Naive thymus-derived CD8-positive, alpha-beta T cell (primary cell): ENCODE data around the gene SLC12A7. TPM values are rescaled to one million over a fixed set of nuclear protein-coding genes. Genes with fewer than 3 reads are reported as not detected.

Source experiments
- ATAC-seq, 2 donors: fragments of 150-1000 bp; cut with Tn5 transposase in 1 of 2; sonication (Bioruptor Pico), chemical (Tn5 transposase) in 1 of 2; 1 replicate in 1 of 2; 2 replicates in 1 of 2; pipeline ENCODE4 v1.10.0; 2021; ENCODE audit warnings: mild to moderate bottlenecking in 2 of 2, moderate library complexity in 2 of 2
- POLR2A ChIA-PET: fragments of 350-600 bp; sonication (Branson Sonifier 250); formaldehyde crosslinking; loops from one replicate; lab custom pipeline; 2021; ENCODE audit warnings: antibody characterized with exemption; lab: Charles Lee
- DNase-seq, 10 donors: peaks; one replicate each; pipeline versions ENCODE4 v3.0.0 to v3.0.0-alpha.2; 2020 to 2022
- H3K27ac Mint-ChIP-seq, 10 donors: one replicate each; pipeline ENCODE4 v1.8.0; 2020 to 2022; ENCODE audit warnings: mild to moderate bottlenecking in 10 of 10, mixed read lengths in 10 of 10, moderate library complexity in 4 of 10, inconsistent platforms in 1 of 10
- H3K27me3 Mint-ChIP-seq, 5 donors: one replicate each; pipeline ENCODE4 v1.8.0; 2021 to 2022; ENCODE audit warnings: mixed read lengths in 5 of 5
- H3K36me3 Mint-ChIP-seq, 3 donors: one replicate each; pipeline ENCODE4 v1.8.0; 2020 to 2022; ENCODE audit warnings: mixed read lengths in 3 of 3, mild to moderate bottlenecking in 2 of 3, inconsistent platforms in 1 of 3
- H3K4me1 Mint-ChIP-seq, 4 donors: one replicate each; pipeline ENCODE4 v1.8.0; 2021 to 2022; ENCODE audit warnings: mixed read lengths in 4 of 4
- H3K4me3 Mint-ChIP-seq, 10 donors: one replicate each; pipeline ENCODE4 v1.8.0; 2020 to 2022; ENCODE audit warnings: mild to moderate bottlenecking in 10 of 10, mixed read lengths in 10 of 10, moderate library complexity in 6 of 10, inconsistent platforms in 1 of 10
- H3K9me3 Mint-ChIP-seq, 9 donors: one replicate each; pipeline ENCODE4 v1.8.0; 2020 to 2022; ENCODE audit warnings: mixed read lengths in 9 of 9, mild to moderate bottlenecking in 3 of 9, inconsistent platforms in 1 of 9, moderate library complexity in 1 of 9
- polyA plus RNA-seq, 3 donors: library from polyadenylated mRNA; unstranded; fragments of 300-500 nt; fragmentation: Illumina TruSeq; gene quantifications; one replicate each; pipeline ENCODE4 v1.2.3, GENCODE V29; 2021
- total RNA-seq, 8 experiments: library from RNA in 2 of 8; stranded (reverse) in 2 of 8; gene quantifications; one replicate each; pipeline ENCODE4 v1.2.3 and lab custom pipeline; 2021 to 2026

SLC12A7 gene
- total and polyA plus RNA-seq, 5 experiments from 2014 or later: 7.3 to 68.3 (median 25.4) TPM

DNA sequence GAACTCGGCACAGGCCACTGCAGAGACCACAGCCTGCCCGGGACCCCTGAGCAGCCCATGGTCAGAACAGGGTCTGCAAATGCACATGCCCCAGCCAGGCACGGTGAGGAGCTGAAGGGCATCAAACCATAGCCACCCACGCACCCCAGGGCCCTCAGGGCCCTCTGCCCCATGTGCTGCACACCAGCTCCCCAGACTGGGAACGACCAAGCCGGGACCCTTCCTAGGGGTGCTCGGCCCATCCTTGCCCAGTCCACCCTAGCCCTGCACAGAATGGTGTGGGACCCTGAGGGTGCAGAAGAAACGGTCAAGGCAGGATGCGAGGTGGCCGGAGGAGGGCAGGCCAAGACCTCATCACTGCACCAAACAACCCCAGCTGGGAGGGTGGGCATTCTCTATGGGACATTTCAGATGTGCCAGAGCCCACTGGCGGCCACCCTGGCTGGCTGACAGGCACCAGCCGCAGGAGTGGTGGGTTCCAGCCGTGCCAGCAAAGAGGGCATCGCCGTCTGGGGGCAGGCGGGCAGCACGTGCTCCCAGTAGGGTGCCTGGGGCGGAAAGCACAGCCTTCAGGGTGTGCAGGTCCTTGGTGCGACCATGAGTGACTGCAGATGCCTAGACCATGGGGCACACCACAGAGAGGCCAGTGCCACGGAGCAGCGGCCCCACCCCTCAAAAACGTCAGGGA lies 16.4 kb downstream of the SLC12A7 start:
- Mint-ChIP-seq H3K36me3 (peaks cover 0 to 27% (median 0%) of the 10 kb centered on the region in 3 donors), H3K27ac (peak overlapping the region in 4 of 10 donors; percentile 27 to 77 (median 58)), H3K4me1 (peaks cover 22 to 49% (median 35%) of the 10 kb centered on the region in 4 donors), H3K4me3 (peak overlapping the region in 2 of 10 donors; percentile 16 to 56), H3K27me3 (no peaks in the 10 kb centered on the region), H3K9me3 (no peaks in the 10 kb centered on the region)
- DNase-seq: no peak
- POLR2A ChIA-PET: interaction anchor here (1.6 kb wide), 1 partner anchor 45 kb away, joined by 5 read pairs; no protein-coding TSS in a partner anchor
- no peak for ATAC-seq

DNA sequence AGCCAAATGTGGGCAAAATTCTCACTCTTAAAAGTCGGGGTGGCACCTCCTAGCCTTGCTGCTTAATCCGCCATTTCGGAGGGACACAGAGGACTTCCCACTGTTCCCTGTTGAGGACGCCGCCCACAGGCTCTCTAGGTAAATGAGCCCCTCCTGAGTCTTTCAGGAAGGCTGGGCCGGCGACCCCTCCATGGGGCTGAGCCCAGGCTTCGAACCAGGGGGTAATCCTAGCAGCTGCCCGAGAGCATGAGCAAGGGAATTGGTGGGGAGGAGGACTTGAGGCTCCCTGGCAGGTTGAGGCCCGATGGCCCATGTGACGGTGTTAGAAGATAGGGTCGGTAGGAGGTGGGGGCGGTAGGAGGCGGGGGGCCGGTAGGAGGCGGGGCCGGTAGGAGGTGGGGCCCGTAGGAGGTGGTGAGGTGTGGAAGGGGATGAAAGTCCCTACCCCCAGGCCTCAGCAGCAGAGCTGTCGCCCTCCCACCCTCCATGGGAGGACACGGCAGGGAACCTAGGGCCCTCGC lies 17.1 kb downstream of the SLC12A7 start:
- H3K4me3 Mint-ChIP-seq: peak overlapping the region in 1 of 10 donors; percentile 56
- peaks cover 0 to 33% (median 0%) of the 10 kb centered on the region in 3 donors for H3K36me3 Mint-ChIP-seq
- no peak for DNase-seq
- H3K27me3 Mint-ChIP-seq: no peaks in the 10 kb centered on the region
- no peak for ATAC-seq
- peaks cover 20 to 42% (median 31%) of the 10 kb centered on the region in 4 donors for H3K4me1 Mint-ChIP-seq
- peak overlapping the region in 5 of 10 donors; percentile 46 to 87 (median 75) for H3K27ac Mint-ChIP-seq
- POLR2A ChIA-PET: interaction anchor here (1.6 kb wide), 1 partner anchor 46 kb away, joined by 5 read pairs; no protein-coding TSS in a partner anchor
- H3K9me3 Mint-ChIP-seq: no peaks in the 10 kb centered on the region

DNA sequence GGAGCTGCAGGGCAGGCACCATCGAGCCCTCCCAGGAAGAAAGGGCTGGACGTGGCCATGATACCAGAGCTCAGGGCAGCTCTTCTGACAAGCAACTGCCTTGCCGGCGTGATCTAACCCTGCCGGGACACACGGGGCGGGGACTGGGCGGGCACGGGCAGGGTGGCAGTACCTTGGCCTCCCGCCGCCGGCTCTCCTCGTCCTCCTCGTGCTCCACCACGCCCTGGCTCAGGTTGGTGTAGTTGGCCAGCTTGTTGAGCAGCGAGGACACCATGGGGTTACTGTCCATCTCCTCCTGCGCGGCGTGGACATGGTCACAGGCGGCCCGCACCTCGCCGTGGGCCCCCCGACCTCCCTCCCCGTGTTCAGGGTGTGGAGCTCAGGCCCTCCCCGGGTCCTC lies 18.5 kb downstream of the SLC12A7 start:
- no peak for ATAC-seq
- H3K27ac Mint-ChIP-seq: no peak overlapping the region
- H3K4me1 Mint-ChIP-seq: peaks cover 13 to 33% (median 24%) of the 10 kb centered on the region in 4 donors
- POLR2A ChIA-PET: no interaction called here
- H3K4me3 Mint-ChIP-seq: no peak overlapping the region
- H3K9me3 Mint-ChIP-seq: no peaks in the 10 kb centered on the region
- no peak for DNase-seq
- no peaks in the 10 kb centered on the region for H3K27me3 Mint-ChIP-seq
- peaks cover 0 to 42% (median 0%) of the 10 kb centered on the region in 3 donors for H3K36me3 Mint-ChIP-seq

DNA sequence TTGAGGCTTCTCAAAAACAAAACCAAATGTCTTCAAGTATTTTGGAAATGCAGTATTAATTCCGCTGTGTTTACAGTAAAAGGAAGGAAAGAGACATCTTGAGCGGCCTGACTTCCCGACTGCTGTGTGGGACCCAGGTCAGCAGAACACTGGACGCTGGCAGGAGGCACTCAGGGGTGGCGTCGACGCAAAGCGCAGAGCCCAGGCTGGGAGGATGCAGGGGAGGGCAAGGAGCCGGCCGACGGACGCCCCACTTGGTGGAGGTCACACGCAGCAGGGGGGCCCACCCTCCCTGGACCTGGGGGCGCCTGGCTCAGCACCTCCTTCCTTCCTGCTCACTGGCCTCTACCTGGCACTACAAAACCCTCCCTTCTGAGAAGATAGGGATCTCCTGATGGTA lies 19.7 kb downstream of the SLC12A7 start:
- H3K36me3 Mint-ChIP-seq: peaks cover 0 to 44% (median 0%) of the 10 kb centered on the region in 3 donors
- no peaks in the 10 kb centered on the region for H3K9me3 Mint-ChIP-seq
- H3K4me1 Mint-ChIP-seq: peaks cover 6 to 25% (median 16%) of the 10 kb centered on the region in 4 donors
- DNase-seq (no peak), ATAC-seq (no peak)
- H3K27me3 Mint-ChIP-seq: no peaks in the 10 kb centered on the region
- POLR2A ChIA-PET: no interaction called here
- peak overlapping the region in 2 of 10 donors; percentile 29 to 83 for H3K27ac Mint-ChIP-seq
- H3K4me3 Mint-ChIP-seq: no peak overlapping the region

DNA sequence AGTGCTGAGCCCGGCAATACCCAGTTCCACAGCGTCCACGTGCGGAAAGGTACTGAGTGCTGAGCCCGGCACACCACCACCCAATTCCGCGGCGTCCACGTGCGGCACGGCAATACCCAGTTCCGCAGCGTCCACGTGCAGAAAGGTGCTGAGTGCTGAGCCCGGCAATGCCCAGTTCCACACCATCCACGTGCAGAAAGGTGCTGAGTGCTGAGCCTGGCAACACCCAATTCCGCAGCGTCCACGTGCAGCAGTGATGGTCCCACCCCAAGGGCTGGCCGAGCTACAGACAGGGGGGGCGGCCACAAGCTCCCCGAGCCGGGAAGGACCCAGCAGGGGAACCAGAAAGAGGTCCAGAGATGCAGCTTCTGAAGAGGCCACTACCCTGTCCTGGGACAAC lies 20.2 kb downstream of the SLC12A7 start:
- no peaks in the 10 kb centered on the region for H3K27me3 Mint-ChIP-seq
- POLR2A ChIA-PET: no interaction called here
- peaks cover 3 to 22% (median 13%) of the 10 kb centered on the region in 4 donors for H3K4me1 Mint-ChIP-seq
- H3K27ac Mint-ChIP-seq: no peak overlapping the region
- no peaks in the 10 kb centered on the region for H3K9me3 Mint-ChIP-seq
- ATAC-seq (no peak), DNase-seq (no peak)
- H3K4me3 Mint-ChIP-seq: no peak overlapping the region
- peaks cover 0 to 45% (median 0%) of the 10 kb centered on the region in 3 donors for H3K36me3 Mint-ChIP-seq

DNA sequence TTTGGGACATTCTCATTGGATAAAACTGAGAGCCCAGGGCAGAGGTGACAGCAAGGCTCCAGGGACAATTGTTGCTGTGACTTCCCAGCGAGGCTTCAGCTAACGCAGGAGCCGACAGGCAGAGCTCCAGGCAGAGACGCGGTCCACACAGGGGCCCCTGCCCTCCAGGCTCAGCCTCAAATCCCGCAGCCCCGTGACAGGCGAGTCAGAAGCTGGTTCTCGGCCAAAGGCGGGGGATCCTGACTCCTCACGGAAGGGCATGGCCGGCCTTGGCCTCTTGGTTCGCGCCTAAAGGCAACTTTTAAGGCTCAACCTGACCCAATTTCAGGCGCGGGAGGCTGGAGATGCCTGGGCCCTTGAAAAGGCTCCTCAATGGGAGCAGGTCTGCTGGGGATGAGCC lies 21.3 kb downstream of the SLC12A7 start:
- POLR2A ChIA-PET: no interaction called here
- peaks cover 0 to 52% (median 0%) of the 10 kb centered on the region in 3 donors for H3K36me3 Mint-ChIP-seq
- DNase-seq (no peak), ATAC-seq (no peak)
- H3K9me3 Mint-ChIP-seq: no peaks in the 10 kb centered on the region
- H3K27me3 Mint-ChIP-seq: no peaks in the 10 kb centered on the region
- H3K4me3 Mint-ChIP-seq: no peak overlapping the region
- peaks cover 0 to 13% (median 8%) of the 10 kb centered on the region in 4 donors for H3K4me1 Mint-ChIP-seq
- H3K27ac Mint-ChIP-seq: peak overlapping the region in 1 of 10 donors; percentile 44

DNA sequence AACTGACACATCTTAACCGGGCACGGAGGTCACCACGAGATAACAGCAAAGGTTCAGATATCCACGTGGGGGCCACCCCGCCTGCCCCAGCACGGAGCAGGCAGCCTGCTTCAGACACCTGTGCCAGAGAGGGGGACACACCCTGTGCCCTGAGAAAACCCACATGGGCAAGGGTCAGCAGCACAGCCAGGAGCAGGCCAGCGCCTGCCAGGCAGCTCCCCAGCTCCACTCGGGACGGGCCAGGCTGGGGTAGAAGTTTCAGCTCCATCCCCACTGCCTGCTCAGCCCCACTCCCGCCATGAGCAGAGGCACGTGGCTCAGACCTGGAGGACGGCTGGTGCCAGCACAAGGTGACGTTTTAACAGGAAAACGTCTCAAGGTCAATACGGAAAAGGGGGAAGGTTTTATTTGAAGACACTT lies 22.2 kb downstream of the SLC12A7 start:
- Mint-ChIP-seq H3K4me3 (no peak overlapping the region), H3K27me3 (no peaks in the 10 kb centered on the region), H3K4me1 (peaks cover 0 to 6% (median 5%) of the 10 kb centered on the region in 4 donors), H3K27ac (peak overlapping the region in 1 of 10 donors; percentile 53), H3K9me3 (no peaks in the 10 kb centered on the region), H3K36me3 (peaks cover 0 to 58% (median 0%) of the 10 kb centered on the region in 3 donors)
- DNase-seq (no peak), ATAC-seq (no peak)
- POLR2A ChIA-PET: interaction anchor here (0.6 kb wide), 1 partner anchor 16 kb away, joined by 3 read pairs; no protein-coding TSS in a partner anchor

DNA sequence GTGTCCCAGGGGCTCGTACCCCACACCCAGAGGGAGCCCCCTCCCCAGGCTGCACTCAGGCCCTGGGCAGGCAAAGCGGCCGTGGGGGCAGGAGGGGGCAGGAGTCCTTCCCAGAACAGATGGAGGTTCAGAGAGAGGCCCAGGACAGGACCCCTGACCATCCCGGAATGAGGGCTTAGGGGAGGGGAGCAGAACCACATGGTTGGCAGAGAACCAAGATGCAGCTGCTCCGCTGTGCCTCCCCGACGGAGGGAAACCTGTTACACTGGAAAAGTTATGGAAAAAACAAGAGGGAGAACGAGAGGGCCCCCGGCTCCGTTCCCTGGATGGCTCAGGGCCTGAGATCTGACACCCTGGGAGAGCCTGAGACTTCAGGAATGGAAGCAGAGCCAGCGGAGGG lies 22.7 kb downstream of the SLC12A7 start:
- Mint-ChIP-seq H3K36me3 (peaks cover 0 to 58% (median 0%) of the 10 kb centered on the region in 3 donors), H3K4me3 (no peak overlapping the region), H3K4me1 (peaks cover 0 to 4% (median under 1%) of the 10 kb centered on the region in 4 donors), H3K9me3 (no peaks in the 10 kb centered on the region), H3K27me3 (no peaks in the 10 kb centered on the region), H3K27ac (peak overlapping the region in 2 of 10 donors; percentile 53 to 56)
- no peak for DNase-seq
- no peak for ATAC-seq
- POLR2A ChIA-PET: interaction anchor here (0.6 kb wide), 1 partner anchor 16 kb away, joined by 3 read pairs; no protein-coding TSS in a partner anchor

DNA sequence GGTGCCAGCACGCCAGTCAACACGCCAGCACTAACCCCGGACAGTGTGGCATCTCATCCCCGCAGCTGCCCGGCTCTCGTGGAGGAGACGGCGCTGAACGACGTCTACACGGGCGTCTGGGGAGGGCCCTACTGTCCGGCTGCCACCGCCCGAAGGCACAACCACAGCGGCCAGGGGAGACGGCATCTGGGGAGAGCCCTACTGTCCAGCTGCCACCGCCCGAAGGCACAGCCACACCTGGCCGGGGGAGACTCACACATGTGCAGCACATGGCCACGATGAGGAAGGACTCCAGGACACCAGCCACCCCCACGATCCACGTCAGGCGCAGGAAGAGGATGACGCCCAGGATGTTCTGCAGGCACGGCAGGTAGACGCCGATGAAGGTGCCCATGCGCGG lies 23.1 kb downstream of the SLC12A7 start:
- Mint-ChIP-seq H3K4me1 (peaks cover 0 to 4% (median 0%) of the 10 kb centered on the region in 4 donors), H3K36me3 (peaks cover 0 to 56% (median 0%) of the 10 kb centered on the region in 3 donors), H3K27ac (no peak overlapping the region), H3K4me3 (peak overlapping the region in 1 of 10 donors; percentile 2), H3K27me3 (no peaks in the 10 kb centered on the region), H3K9me3 (no peaks in the 10 kb centered on the region)
- ATAC-seq: no peak
- POLR2A ChIA-PET: interaction anchor here (0.6 kb wide), 1 partner anchor 17 kb away, joined by 3 read pairs; no protein-coding TSS in a partner anchor
- DNase-seq: no peak

DNA sequence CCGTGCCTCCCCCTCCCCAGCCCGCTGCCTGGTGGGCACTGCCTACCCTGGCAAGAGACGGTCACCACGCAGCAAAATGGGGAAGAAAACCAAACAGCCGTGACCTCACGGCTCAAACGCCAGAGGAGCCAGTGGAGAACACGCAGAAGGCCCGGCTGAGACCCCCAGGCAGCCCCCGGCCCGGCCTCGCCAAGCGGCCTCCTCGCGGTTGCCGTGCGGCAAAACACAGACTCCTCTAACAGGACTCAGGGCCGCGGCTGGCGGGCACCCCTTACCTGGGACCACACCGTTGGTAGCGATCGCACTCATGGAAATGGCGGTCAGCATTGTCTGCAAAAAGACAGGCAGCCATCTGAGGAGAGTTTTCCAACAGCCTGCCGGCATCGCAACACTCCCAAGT lies 23.8 kb downstream of the SLC12A7 start:
- Mint-ChIP-seq H3K36me3 (peaks cover 0 to 58% (median 4%) of the 10 kb centered on the region in 3 donors), H3K4me3 (no peak overlapping the region), H3K4me1 (peaks cover 0 to 4% (median 0%) of the 10 kb centered on the region in 4 donors), H3K27me3 (no peaks in the 10 kb centered on the region), H3K9me3 (no peaks in the 10 kb centered on the region), H3K27ac (no peak overlapping the region)
- ATAC-seq (no peak), DNase-seq (no peak)
- POLR2A ChIA-PET: no interaction called here

DNA sequence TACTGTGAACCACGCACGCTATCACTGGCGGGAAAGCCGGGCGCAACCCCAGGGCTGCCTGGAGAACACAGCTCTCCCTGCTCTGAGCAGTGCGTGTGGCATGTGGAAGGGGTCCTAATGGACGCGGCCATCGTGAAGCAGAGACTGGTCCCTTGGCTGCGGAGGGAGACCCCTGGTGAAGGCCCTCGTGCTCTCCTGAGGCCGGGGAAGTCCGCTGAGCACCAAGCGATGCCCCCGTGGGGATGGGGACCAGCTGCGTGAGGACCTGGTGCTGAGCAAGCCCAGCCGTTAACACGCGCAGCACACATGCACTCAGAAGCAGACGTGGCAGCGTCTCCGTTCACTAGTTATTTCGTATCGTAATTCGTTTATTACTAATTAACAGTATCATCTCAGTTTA lies 24.4 kb downstream of the SLC12A7 start:
- DNase-seq (no peak), ATAC-seq (no peak)
- POLR2A ChIA-PET: no interaction called here
- peaks cover 0 to 4% (median 0%) of the 10 kb centered on the region in 4 donors for H3K4me1 Mint-ChIP-seq
- H3K27me3 Mint-ChIP-seq: no peaks in the 10 kb centered on the region
- no peaks in the 10 kb centered on the region for H3K9me3 Mint-ChIP-seq
- H3K27ac Mint-ChIP-seq: no peak overlapping the region
- H3K36me3 Mint-ChIP-seq: peaks cover 0 to 52% (median 4%) of the 10 kb centered on the region in 3 donors
- H3K4me3 Mint-ChIP-seq: no peak overlapping the region

DNA sequence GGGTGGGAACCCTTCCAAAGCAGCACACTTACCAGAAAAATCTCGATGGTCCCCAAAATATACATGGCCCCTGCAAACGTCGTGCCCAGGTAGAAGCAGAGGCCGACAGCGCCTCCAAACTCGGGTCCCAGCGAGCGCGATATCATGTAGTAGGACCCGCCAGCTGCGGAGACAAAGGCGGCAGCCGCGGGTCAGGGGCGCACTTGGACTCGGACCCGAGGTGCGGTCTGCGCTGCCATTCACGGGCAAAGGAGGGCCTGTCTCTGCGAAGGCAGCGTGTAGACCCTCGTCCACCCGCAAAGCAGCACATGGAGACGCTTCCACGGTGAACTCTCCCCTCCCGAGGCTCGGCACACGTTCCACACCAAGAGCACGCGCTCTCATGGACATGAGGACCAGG lies 25.0 kb downstream of the SLC12A7 start:
- ATAC-seq (no peak), DNase-seq (no peak)
- H3K27me3 Mint-ChIP-seq: no peaks in the 10 kb centered on the region
- no peak overlapping the region for H3K27ac Mint-ChIP-seq
- POLR2A ChIA-PET: no interaction called here
- peaks cover 0 to 46% (median 4%) of the 10 kb centered on the region in 3 donors for H3K36me3 Mint-ChIP-seq
- H3K4me1 Mint-ChIP-seq: peaks cover 0 to 4% (median 0%) of the 10 kb centered on the region in 4 donors
- H3K9me3 Mint-ChIP-seq: no peaks in the 10 kb centered on the region
- no peak overlapping the region for H3K4me3 Mint-ChIP-seq

DNA sequence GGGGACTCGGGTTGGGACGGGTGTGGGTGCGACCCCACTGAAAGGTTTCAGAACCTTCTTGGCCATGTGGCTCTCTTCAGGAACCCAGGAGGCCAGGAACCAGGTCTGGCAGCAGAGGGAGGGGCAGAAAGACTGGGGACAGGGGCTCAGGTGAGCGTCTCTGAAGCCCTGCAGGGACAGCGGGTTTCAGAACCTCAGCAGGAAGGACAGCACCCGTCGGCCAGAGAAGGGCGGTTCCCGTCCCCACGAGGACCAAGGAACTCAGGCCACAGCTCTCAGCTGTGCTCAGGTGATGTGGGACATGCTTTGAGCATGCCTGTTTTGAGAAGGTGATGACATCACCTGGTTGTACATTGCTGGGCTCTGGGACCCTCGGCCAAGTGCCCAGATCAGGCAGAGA lies 25.7 kb downstream of the SLC12A7 start:
- POLR2A ChIA-PET: no interaction called here
- DNase-seq (no peak), ATAC-seq (no peak)
- Mint-ChIP-seq H3K27ac (no peak overlapping the region), H3K27me3 (no peaks in the 10 kb centered on the region), H3K9me3 (no peaks in the 10 kb centered on the region), H3K36me3 (peaks cover 0 to 48% (median 6%) of the 10 kb centered on the region in 3 donors), H3K4me3 (no peak overlapping the region), H3K4me1 (peaks cover 0 to 6% (median 0%) of the 10 kb centered on the region in 4 donors)
